GM23248 (cell line): ENCODE measurements around the gene FYB2. TPM values are rescaled to one million over a fixed set of nuclear protein-coding genes. Genes with fewer than 3 reads are reported as not detected.

Experiments
- DNase-seq: peaks from one replicate; pipeline ENCODE4 v3.0.0-alpha.2; 2015
- H2AFZ ChIP-seq: fragments of 200-600 bp; sonication (generic); 2 replicates; pipeline ENCODE4 v1.6.1; 2016; ENCODE audit warnings: antibody characterized with exemption
- H3F3A ChIP-seq: fragments of 200-600 bp; sonication (generic); 2 replicates; pipeline ENCODE4 v1.6.1; 2016; ENCODE audit warnings: mild to moderate bottlenecking, antibody characterized with exemption, mixed run types; ENCODE audit not compliant: insufficient read depth
- H3K27ac ChIP-seq: fragments of 200-600 bp; sonication (generic); 2 replicates; pipeline ENCODE4 v1.5.1; 2016; ENCODE audit warnings: mild to moderate bottlenecking
- H3K27me3 ChIP-seq: fragments of 200-600 bp; sonication (generic); replicated peaks from 2 replicates; pipeline ENCODE4 v1.6.1; 2016; ENCODE audit warnings: mild to moderate bottlenecking; ENCODE audit not compliant: insufficient read depth
- H3K36me3 ChIP-seq: fragments of 200-600 bp; sonication (generic); 2 replicates; pipeline ENCODE4 v1.6.1; 2016; ENCODE audit warnings: low read depth, mild to moderate bottlenecking
- H3K4me1 ChIP-seq: fragments of 200-600 bp; sonication (generic); 2 replicates; pipeline ENCODE4 v1.6.1; 2016; ENCODE audit warnings: mild to moderate bottlenecking; ENCODE audit not compliant: insufficient read depth
- H3K4me2 ChIP-seq: fragments of 200-600 bp; sonication (generic); one replicate; pipeline ENCODE4 v1.6.1; 2016; ENCODE audit warnings: mild to moderate bottlenecking; ENCODE audit not compliant: unreplicated experiment
- H3K4me3 ChIP-seq: fragments of 200-600 bp; sonication (generic); 2 replicates; pipeline ENCODE4 v1.5.1; 2016; ENCODE audit warnings: mild to moderate bottlenecking
- H3K79me2 ChIP-seq: fragments of 200-600 bp; sonication (generic); 2 replicates; pipeline ENCODE4 v1.6.1; 2016; ENCODE audit warnings: mild to moderate bottlenecking; ENCODE audit not compliant: insufficient read depth
- H3K9ac ChIP-seq: fragments of 200-600 bp; sonication (generic); 2 replicates; pipeline ENCODE4 v1.6.1; 2016; ENCODE audit warnings: mild to moderate bottlenecking
- H3K9me2 ChIP-seq: fragments of 200-600 bp; sonication (generic); 2 replicates; pipeline ENCODE4 v1.6.1; 2016; ENCODE audit warnings: mixed run types, mild to moderate bottlenecking, moderate library complexity; ENCODE audit not compliant: insufficient read depth
- H3K9me3 ChIP-seq: fragments of 200-600 bp; sonication (generic); one replicate; pipeline ENCODE4 v1.6.1; 2017; ENCODE audit warnings: low read depth
- H4K20me1 ChIP-seq: fragments of 200-600 bp; sonication (generic); 2 replicates; pipeline ENCODE4 v1.6.0; 2016; ENCODE audit not compliant: insufficient read depth
- EZH2 ChIP-seq: fragments of 200-600 bp; sonication (generic); IDR thresholded peaks from 2 replicates; pipeline ENCODE4 v1.6.1; 2018; ENCODE audit warnings: antibody characterized with exemption, mild to moderate bottlenecking; ENCODE audit not compliant: insufficient read depth, poor library complexity, severe bottlenecking
- EZH2phosphoT487 ChIP-seq: fragments of 200-600 bp; sonication (generic); IDR thresholded peaks from 2 replicates; pipeline ENCODE4 v1.6.1; 2018; ENCODE audit warnings: antibody characterized with exemption, moderate library complexity, mild to moderate bottlenecking, low read depth; ENCODE audit not compliant: insufficient read depth
- WGBS, 2 experiments: methylation state at CpG; one replicate each; pipeline ENCODE4 v1.1.6; 2015 to 2017; ENCODE audit warnings: low lambda C conversion rate in 2 of 2, low coverage in 1 of 2; ENCODE audit errors: missing lambda C conversion rate in 2 of 2; 5-methylcytosine and 5-hydroxymethylcytosine counted together
- in situ Hi-C: fragments of 300-500 bp; cut with MboI; formaldehyde crosslinking; loops from 2 replicates; pipeline ENCODE4 v1.15.0; 2020
- polyA plus RNA-seq: library from polyadenylated mRNA; unstranded; fragments of >200 nt; fragmentation: Nextera tagmentation; extraction: Ambion mirVana; gene quantifications from 2 replicates; pipeline ENCODE4 v1.2.1, GENCODE V29; 2016
- total RNA-seq: library from RNA; depleted of rRNA; stranded (reverse); fragments of >200 nt; shearing (Covaris generic); gene quantifications from 2 replicates; pipeline ENCODE4 v1.2.3, GENCODE V29; 2014

The FYB2 gene
- total and polyA plus RNA-seq, 2 experiments from 2014 or later = not detected

GRCh38 chr1:56820755-56821461 is 1.7 kb upstream of the FYB2 start:
- H3K36me3 ChIP-seq = no peaks in the 10 kb centered on the region
- in situ Hi-C loops = loop anchor here (25.0 kb wide), 1 partner anchor 1534 kb away; no protein-coding TSS in a partner anchor
- DNase-seq = peak; percentile 86

DNA sequence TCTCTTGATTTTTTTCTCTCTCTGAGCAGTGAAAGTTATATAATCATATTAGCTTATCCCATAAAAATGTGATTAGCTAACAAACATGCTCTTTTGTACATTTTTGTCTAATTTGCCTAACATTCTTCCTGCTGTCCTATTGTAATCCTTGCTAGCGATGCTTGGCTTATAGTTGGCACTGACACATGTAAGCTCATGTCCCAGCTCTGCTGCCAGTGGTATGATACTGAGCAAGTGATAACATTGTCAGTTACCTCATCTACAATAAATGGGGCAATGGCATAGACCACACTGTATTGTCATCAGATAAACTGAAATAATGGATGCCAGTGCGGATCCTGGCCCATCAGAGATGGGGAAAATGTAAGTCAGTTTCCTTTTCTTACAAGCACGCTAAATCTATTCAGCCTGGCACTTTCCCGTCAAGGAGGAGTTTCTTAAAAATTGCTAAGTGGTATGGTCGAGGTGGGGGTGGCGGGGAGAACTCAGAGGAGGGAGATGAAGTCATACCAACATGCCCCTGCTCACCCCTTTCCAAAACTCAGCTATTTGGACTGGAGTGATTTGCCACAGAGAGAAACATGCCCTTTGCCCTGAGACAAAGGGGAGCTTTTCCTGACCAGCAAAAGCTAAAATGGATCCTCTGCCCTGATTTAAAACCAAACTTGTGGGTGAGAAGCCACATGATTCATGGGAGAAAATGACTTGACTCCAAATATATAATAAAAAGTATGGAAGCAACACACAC is 1.3 kb downstream of the FYB2 start:
- 78 to 79% methylated on average over 6 of the region's 6 CpGs for WGBS, 2 experiments
- Histone ChIP-seq H4K20me1 (no peaks in the 10 kb centered on the region), H3K9ac (no peak overlapping the region), H3K27ac (no peak overlapping the region), H3K4me1 (peaks cover 4% of the 10 kb centered on the region; the same call in 1 of the 2 replicates), H3K27me3 (no peaks in the 10 kb centered on the region), H2AFZ (no peak overlapping the region), H3K9me2 (no peaks in the 10 kb centered on the region), H3K9me3 (no peaks in the 10 kb centered on the region), H3F3A (no peaks in the 10 kb centered on the region), H3K4me2 (no peak overlapping the region), H3K4me3 (no peak overlapping the region), H3K36me3 (no peaks in the 10 kb centered on the region), H3K79me2 (no peaks in the 10 kb centered on the region)
- no peak for TF ChIP-seq EZH2phosphoT487
- TF ChIP-seq EZH2 = no peak
- peak; percentile 28 for DNase-seq
- in situ Hi-C loops = loop anchor here (25.0 kb wide), 1 partner anchor 1531 kb away; no protein-coding TSS in a partner anchor

More at GRCh38 chr1:56820755-56821461, 1.7 kb upstream of the FYB2 start:
- Histone ChIP-seq H3K4me3 (no peak overlapping the region), H3K4me1 (peaks cover 3% of the 10 kb centered on the region; the same call in 1 of the 2 replicates), H3K27me3 (no peaks in the 10 kb centered on the region), H3K9me3 (no peaks in the 10 kb centered on the region), H3K4me2 (no peak overlapping the region), H3K9me2 (no peaks in the 10 kb centered on the region), H3K79me2 (no peaks in the 10 kb centered on the region), H4K20me1 (no peaks in the 10 kb centered on the region), H3K9ac (no peak overlapping the region; the same call in 1 of the 2 replicates), H3F3A (no peaks in the 10 kb centered on the region), H3K27ac (no peak overlapping the region), H2AFZ (0 out of 2 replicates have a peak overlapping the region, but pooled peaks have one; percentile 39)
- WGBS, 2 experiments = 8 to 13% methylated on average over 7 of the region's 7 CpGs
- no peak for TF ChIP-seq EZH2phosphoT487
- no peak for TF ChIP-seq EZH2

DNA sequence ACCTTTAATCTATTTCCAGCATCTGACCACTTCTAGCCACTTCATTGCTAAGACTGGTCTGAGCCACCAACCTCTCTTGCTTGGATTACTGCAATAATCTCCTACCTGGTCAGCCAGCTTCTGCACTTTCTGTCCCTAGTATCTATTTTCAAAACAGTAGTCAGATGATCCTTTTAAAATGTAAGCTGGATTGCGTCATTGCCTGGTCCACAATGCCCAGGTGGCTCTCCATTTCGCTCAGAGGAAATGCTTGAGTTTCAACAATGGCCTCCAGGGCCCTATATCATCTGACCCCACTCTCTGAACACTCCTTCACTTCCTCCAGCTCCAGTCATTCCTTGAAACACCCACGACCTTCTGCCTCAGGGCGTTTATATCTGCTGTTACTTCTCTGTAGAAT is 2.3 kb downstream of the FYB2 start:
- no peak overlapping the region for H3K27ac ChIP-seq
- TF ChIP-seq EZH2 (no peak), EZH2phosphoT487 (no peak)
- no peaks in the 10 kb centered on the region for H3K36me3 ChIP-seq
- no peaks in the 10 kb centered on the region for H3K79me2 ChIP-seq
- 61 to 63% methylated on average over 4 of the region's 4 CpGs for WGBS, 2 experiments
- peaks cover 4% of the 10 kb centered on the region; the same call in 1 of the 2 replicates for H3K4me1 ChIP-seq
- no peak overlapping the region for H3K4me3 ChIP-seq
- in situ Hi-C loops = loop anchor here (25.0 kb wide), 1 partner anchor 1530 kb away; no protein-coding TSS in a partner anchor
- H3F3A ChIP-seq = no peaks in the 10 kb centered on the region
- H3K9me3 ChIP-seq = no peaks in the 10 kb centered on the region
- no peak overlapping the region for H3K4me2 ChIP-seq
- H4K20me1 ChIP-seq = no peaks in the 10 kb centered on the region
- H2AFZ ChIP-seq = no peak overlapping the region
- peaks cover 9% of the 10 kb centered on the region for H3K27me3 ChIP-seq
- no peak overlapping the region for H3K9ac ChIP-seq
- no peak for DNase-seq
- no peaks in the 10 kb centered on the region for H3K9me2 ChIP-seq

DNA sequence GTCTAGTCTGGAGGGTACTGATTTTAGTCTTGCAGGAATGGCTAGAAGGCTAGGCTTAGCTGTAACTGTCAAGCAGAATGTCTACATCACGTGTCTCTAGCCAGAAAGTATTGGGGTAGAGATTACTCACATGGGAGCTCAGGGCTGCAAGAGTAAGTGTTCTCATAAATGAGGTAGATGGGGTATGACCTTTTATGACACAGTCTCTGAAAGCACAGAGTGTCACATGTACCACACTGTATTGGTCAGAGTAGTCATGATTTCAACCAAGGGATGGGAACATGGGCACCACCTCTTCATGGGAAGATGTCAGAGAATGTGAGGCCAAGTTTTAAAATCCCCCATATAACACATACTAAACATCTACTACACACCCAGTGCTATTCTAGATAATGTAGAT is 2.9 kb downstream of the FYB2 start:
- H2AFZ ChIP-seq = no peak overlapping the region
- H3K27ac ChIP-seq = no peak overlapping the region
- no peak overlapping the region for H3K4me2 ChIP-seq
- no peaks in the 10 kb centered on the region for H3K79me2 ChIP-seq
- no peaks in the 10 kb centered on the region for H4K20me1 ChIP-seq
- in situ Hi-C loops = loop anchor here (25.0 kb wide), 1 partner anchor 1529 kb away; no protein-coding TSS in a partner anchor
- H3K4me3 ChIP-seq = no peak overlapping the region
- peak; percentile 24 for DNase-seq
- H3F3A ChIP-seq = no peaks in the 10 kb centered on the region
- peaks cover 9% of the 10 kb centered on the region for H3K27me3 ChIP-seq
- H3K9me3 ChIP-seq = no peaks in the 10 kb centered on the region
- TF ChIP-seq EZH2phosphoT487 = no peak
- no peak for TF ChIP-seq EZH2
- H3K9ac ChIP-seq = no peak overlapping the region
- H3K36me3 ChIP-seq = no peaks in the 10 kb centered on the region
- peaks cover 4% of the 10 kb centered on the region; the same call in 1 of the 2 replicates for H3K4me1 ChIP-seq
- 27 to 35% methylated on average over 1 of the region's 1 CpG for WGBS, 2 experiments
- H3K9me2 ChIP-seq = no peaks in the 10 kb centered on the region
